Stimulated activated CD4-positive, alpha-beta T cell treated with anti-CD3 and anti-CD28 coated beads, Interleukin-15, amount 100 ng/mL, for 24 hours (primary cell): ENCODE results near the gene GNAT1.

ENCODE experiments used
- DNase-seq: peaks from one replicate; pipeline ENCODE4 v3.0.0-alpha.2; 2020

Gene GNAT1

GRCh38 chr3:50163572-50164455 lies 27.6 kb upstream of the GNAT1 start:
- no peak for DNase-seq

- no peak for DNase-seq
These were observed 26.9 kb upstream of the GNAT1 start for GRCh38 chr3:50164481-50164880.

GRCh38 chr3:50164984-50165909 lies 26.2 kb upstream of the GNAT1 start:
- DNase-seq = no peak

GRCh38 chr3:50165910-50166538 lies 25.4 kb upstream of the GNAT1 start:
- no peak for DNase-seq

- DNase-seq = no peak
These were observed 24.8 kb upstream of the GNAT1 start for GRCh38 chr3:50166620-50167019.

- DNase-seq = no peak
These were observed 24.2 kb upstream of the GNAT1 start for GRCh38 chr3:50167069-50167840.

- DNase-seq = no peak
These were observed 23.6 kb upstream of the GNAT1 start for GRCh38 chr3:50167841-50168209.

GRCh38 chr3:50168388-50168787 lies 23.0 kb upstream of the GNAT1 start:
- no peak for DNase-seq

- no peak for DNase-seq
These were observed 22.6 kb upstream of the GNAT1 start for GRCh38 chr3:50168791-50169190.

GRCh38 chr3:50169232-50169832 lies 22.1 kb upstream of the GNAT1 start:
- no peak for DNase-seq

- no peak for DNase-seq
These were observed 21.6 kb upstream of the GNAT1 start for GRCh38 chr3:50169858-50170257.

- no peak for DNase-seq
These were observed 20.7 kb upstream of the GNAT1 start for GRCh38 chr3:50170689-50171088.

GRCh38 chr3:50171540-50172301 lies 19.7 kb upstream of the GNAT1 start:
- DNase-seq = no peak

GRCh38 chr3:50172626-50173220 lies 18.7 kb upstream of the GNAT1 start:
- DNase-seq = no peak

- DNase-seq = no peak
These were observed 17.5 kb upstream of the GNAT1 start for GRCh38 chr3:50173685-50174516.

- DNase-seq = no peak
These were observed 16.9 kb upstream of the GNAT1 start for GRCh38 chr3:50174517-50174895.

GRCh38 chr3:50174947-50175524 lies 16.4 kb upstream of the GNAT1 start:
- no peak for DNase-seq

- no peak for DNase-seq
These were observed 14.1 kb upstream of the GNAT1 start for GRCh38 chr3:50177346-50177745.

- DNase-seq = no peak
These were observed 11.7 kb upstream of the GNAT1 start for GRCh38 chr3:50179710-50180109.

- DNase-seq = no peak
These were observed 9.4 kb upstream of the GNAT1 start for GRCh38 chr3:50181985-50182384.
